ENCODE results near the gene QPRT.
"Not testable (repeated sequence)": the region's sequence is repeated elsewhere in the genome, so short reads cannot be mapped to it uniquely, and the experiment has no call there.

The QPRT gene

DNA sequence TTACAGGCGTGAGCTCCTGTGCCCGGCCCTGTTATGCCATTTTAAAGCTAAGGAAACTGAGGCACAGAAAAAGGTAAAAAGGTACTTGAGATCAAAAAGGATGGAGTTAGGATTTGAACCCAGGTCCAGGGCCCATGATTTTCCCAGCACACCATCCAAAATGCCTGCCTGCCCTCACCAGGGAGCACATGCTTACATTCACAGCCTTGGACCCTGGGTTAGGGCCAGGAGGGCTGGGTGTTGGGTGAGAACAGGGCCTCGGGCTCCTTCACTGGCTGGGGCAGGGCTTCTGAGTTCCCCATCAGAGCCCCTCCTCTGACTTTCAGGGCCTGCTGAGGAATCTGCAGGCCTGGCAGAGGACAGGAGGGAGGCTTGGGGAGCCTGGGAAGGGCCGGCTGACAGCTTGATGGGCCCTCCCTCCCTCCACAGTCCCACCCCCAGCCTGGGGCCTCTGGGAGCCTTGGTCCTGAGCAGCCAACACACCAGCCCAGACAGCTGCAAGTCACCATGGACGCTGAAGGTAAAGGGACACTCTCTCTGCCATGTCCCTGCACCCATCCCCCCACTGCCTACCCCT is at the start of gene QPRT:
Gene QPRT, plus strand, starts transcription at position 490 of the 577 bp plus-strand sequence. Its CDS starts 18 bp downstream, at position 508.
- H3K9me3 ChIP-seq (ENCODE audit: insufficient read depth, low read depth, low read length): no peaks in the 10 kb centered on the region
- H3K36me3 ChIP-seq (ENCODE audit: insufficient read depth, low read depth, low read length): peaks cover 23% of the 10 kb centered on the region; the same call in 1 of the 2 replicates
- H3K9ac ChIP-seq (ENCODE audit: low read depth, low read length): peak within 1 kb of the TSS; percentile 95
- H3K27ac ChIP-seq (ENCODE audit: low read length): peak within 1 kb of the TSS; percentile 97
- H3K4me1 ChIP-seq (ENCODE audit: insufficient read depth, low read length): peaks cover 3% of the 10 kb centered on the region; the same call in 1 of the 2 replicates
- H3K4me3 ChIP-seq (ENCODE audit: low read length): peak within 1 kb of the TSS; percentile 84
- H3K27me3 ChIP-seq (ENCODE audit: insufficient read depth, low read length): no peaks in the 10 kb centered on the region

DNA sequence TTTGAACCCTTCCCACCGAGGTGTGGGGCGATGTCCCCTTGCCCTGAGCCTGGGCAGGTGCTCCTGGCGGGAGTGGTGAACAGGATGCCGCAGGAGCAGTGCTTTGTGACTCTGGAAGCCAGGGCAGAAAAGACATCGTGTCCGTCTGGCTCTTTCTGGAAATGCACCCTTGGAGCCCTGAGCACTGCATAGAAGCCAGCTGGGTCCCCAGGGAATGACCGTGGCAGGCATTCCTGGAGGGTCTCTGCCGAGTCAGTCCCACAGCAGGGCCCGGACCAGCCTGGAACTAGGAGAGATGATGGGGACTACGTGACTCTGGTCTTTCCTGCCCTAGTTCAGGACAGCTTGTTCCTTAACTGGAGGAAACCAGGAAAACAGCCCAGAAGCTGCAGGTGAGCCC is 49.7 kb upstream of the QPRT start:
- H3K36me3 ChIP-seq (ENCODE audit: insufficient read depth, low read depth, low read length); H3K9me3 ChIP-seq (ENCODE audit: insufficient read depth, low read depth, low read length); H3K27me3 ChIP-seq (ENCODE audit: insufficient read depth, low read length); H3K9ac ChIP-seq (ENCODE audit: low read depth, low read length); H3K4me1 ChIP-seq (ENCODE audit: insufficient read depth, low read length); H3K27ac ChIP-seq (ENCODE audit: low read length); H3K4me3 ChIP-seq (ENCODE audit: low read length): not testable (repeated sequence)

DNA sequence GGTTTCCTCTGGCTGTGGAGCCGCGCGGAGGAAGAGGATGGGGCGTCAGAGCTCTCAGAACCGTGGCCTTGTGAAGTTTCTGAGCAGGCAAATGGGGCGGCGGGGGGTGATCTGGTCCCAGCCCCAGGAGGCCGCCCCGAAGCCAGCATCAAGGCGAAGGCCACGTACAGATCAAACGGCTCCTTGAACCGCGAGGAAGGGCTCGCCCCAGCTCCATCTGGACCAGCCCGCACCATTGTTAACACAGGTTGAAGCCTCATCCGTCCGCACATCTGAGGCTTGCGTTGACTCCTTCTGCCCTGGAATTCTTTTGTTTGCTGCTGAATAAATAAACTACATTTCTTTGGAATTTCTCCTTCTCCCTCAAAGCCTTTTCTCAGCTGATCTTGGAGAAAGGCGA is 47.3 kb upstream of the QPRT start:
- not testable (repeated sequence) for H3K9me3 ChIP-seq (ENCODE audit: insufficient read depth, low read depth, low read length); H3K36me3 ChIP-seq (ENCODE audit: insufficient read depth, low read depth, low read length); H3K4me3 ChIP-seq (ENCODE audit: low read length); H3K9ac ChIP-seq (ENCODE audit: low read depth, low read length); H3K27ac ChIP-seq (ENCODE audit: low read length); H3K27me3 ChIP-seq (ENCODE audit: insufficient read depth, low read length); H3K4me1 ChIP-seq (ENCODE audit: insufficient read depth, low read length)

DNA sequence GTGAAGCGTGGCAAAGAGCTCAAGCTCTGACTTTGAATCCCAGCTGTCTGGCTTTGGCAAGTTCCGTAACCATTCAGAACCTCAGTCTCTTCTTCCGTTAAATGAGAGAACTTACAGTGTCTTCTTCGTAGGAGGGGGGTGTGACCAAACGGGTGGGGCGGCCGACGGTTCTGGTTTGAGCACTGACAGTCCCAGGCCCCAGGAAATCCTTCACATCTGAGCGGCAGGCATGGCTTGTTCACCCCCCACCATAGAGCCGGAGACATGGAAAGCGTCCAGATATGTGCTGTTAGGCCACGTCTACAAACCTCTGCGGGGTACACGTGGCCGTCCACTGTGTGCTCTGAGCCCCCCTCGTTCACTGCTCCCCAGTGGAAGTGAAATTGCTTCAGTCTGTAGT is 43.1 kb upstream of the QPRT start:
- not testable (repeated sequence) for H3K27ac ChIP-seq (ENCODE audit: low read length); H3K9me3 ChIP-seq (ENCODE audit: insufficient read depth, low read depth, low read length); H3K36me3 ChIP-seq (ENCODE audit: insufficient read depth, low read depth, low read length); H3K4me1 ChIP-seq (ENCODE audit: insufficient read depth, low read length); H3K4me3 ChIP-seq (ENCODE audit: low read length); H3K9ac ChIP-seq (ENCODE audit: low read depth, low read length); H3K27me3 ChIP-seq (ENCODE audit: insufficient read depth, low read length)

DNA sequence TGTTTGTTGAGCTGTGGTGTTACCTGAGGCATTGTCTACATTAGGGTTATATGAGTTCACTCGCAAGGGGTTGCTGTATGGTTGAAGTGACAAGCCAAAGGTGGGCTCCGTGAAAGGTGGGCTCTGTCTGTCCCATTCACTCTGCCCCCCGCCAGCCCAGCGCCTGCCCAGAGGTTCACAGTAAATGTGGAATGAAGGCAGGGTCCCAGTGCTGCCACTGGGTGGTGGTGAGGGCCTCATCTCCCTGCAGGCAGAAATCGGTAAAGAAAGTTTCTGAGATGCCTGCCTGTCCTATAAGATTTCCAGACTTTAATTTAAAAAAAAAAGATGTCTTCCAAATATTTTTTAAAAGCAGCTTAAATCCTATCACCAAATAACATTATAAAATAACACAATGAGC is 42.6 kb upstream of the QPRT start:
- H3K9me3 ChIP-seq (ENCODE audit: insufficient read depth, low read depth, low read length): not testable (repeated sequence)

DNA sequence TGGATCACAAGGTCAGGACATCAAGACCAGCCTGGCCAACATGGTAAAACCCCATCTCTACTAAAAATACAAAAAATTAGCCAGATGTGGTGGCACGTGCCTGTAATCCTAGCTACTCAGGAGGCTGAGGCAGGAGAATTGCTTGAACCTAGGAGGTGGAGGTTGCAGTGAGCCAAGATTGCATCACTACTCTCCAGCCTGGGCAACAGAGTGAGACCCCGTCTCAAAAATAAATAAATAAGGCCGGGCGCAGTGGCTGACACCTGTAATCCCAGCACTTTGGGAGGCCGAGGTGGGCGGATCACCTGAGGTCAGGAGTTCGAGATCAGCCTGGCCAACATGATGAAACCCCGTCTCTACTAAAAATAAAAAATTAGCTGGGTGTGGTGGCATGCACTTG is 40.2 kb upstream of the QPRT start:
- H3K36me3 ChIP-seq (ENCODE audit: insufficient read depth, low read depth, low read length); H3K9ac ChIP-seq (ENCODE audit: low read depth, low read length); H3K9me3 ChIP-seq (ENCODE audit: insufficient read depth, low read depth, low read length); H3K27me3 ChIP-seq (ENCODE audit: insufficient read depth, low read length); H3K27ac ChIP-seq (ENCODE audit: low read length); H3K4me3 ChIP-seq (ENCODE audit: low read length); H3K4me1 ChIP-seq (ENCODE audit: insufficient read depth, low read length): not testable (repeated sequence)

More for the DNA sequence above, 42.6 kb upstream of the QPRT start:
- not testable (repeated sequence) for H3K9ac ChIP-seq (ENCODE audit: low read depth, low read length); H3K27ac ChIP-seq (ENCODE audit: low read length); H3K4me3 ChIP-seq (ENCODE audit: low read length); H3K27me3 ChIP-seq (ENCODE audit: insufficient read depth, low read length); H3K36me3 ChIP-seq (ENCODE audit: insufficient read depth, low read depth, low read length); H3K4me1 ChIP-seq (ENCODE audit: insufficient read depth, low read length)

DNA sequence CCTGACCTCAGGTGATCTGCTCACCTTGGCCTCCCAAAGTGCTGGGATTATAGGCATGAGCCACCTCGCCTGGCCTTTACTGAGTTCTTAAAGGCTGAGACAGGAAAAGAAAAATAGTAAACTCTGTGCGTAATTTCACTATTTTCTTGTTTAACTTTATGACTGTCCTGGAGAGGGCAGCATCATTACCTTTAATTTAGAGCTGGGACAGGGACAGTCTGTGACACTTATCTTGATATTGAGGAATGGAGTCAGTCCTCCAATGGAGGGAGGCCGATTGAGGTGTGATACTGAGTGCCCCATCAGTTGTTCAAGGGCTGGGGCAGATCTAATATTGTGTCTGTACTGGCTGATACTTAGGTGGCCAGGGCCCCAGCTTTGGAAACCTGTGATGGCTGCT is 37.4 kb upstream of the QPRT start:
- H3K9ac ChIP-seq (ENCODE audit: low read depth, low read length): no peak overlapping the region
- no peaks in the 10 kb centered on the region for H3K36me3 ChIP-seq (ENCODE audit: insufficient read depth, low read depth, low read length)
- H3K27ac ChIP-seq (ENCODE audit: low read length): no peak overlapping the region
- H3K4me3 ChIP-seq (ENCODE audit: low read length): no peak overlapping the region
- no peaks in the 10 kb centered on the region for H3K9me3 ChIP-seq (ENCODE audit: insufficient read depth, low read depth, low read length)
- no peaks in the 10 kb centered on the region for H3K4me1 ChIP-seq (ENCODE audit: insufficient read depth, low read length)
- no peaks in the 10 kb centered on the region for H3K27me3 ChIP-seq (ENCODE audit: insufficient read depth, low read length)

DNA sequence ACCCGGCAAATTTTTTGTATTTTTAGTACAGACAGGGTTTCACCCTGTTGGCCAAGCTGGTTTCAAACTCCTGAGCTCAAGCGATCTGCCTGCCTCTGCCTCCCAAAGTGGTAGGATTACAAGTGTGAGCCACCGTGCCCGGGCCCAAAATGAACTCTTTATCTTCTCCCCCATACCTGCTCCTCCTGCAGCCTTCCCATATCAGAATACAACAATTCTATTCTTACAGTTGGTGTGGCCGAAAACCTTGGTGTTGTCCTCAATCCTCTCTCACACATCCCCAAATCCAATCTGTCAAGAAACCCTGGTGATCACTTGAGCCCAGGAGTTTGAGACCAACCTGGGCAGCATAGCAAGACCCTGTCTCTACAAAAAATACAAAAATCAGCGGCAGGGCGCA is 35.4 kb upstream of the QPRT start:
- Histone ChIP-seq H3K36me3 (ENCODE audit: insufficient read depth, low read depth, low read length) (no peaks in the 10 kb centered on the region), H3K4me3 (ENCODE audit: low read length) (no peak overlapping the region), H3K27ac (ENCODE audit: low read length) (no peak overlapping the region), H3K9me3 (ENCODE audit: insufficient read depth, low read depth, low read length) (no peaks in the 10 kb centered on the region), H3K9ac (ENCODE audit: low read depth, low read length) (no peak overlapping the region), H3K4me1 (ENCODE audit: insufficient read depth, low read length) (no peaks in the 10 kb centered on the region), H3K27me3 (ENCODE audit: insufficient read depth, low read length) (no peaks in the 10 kb centered on the region)

DNA sequence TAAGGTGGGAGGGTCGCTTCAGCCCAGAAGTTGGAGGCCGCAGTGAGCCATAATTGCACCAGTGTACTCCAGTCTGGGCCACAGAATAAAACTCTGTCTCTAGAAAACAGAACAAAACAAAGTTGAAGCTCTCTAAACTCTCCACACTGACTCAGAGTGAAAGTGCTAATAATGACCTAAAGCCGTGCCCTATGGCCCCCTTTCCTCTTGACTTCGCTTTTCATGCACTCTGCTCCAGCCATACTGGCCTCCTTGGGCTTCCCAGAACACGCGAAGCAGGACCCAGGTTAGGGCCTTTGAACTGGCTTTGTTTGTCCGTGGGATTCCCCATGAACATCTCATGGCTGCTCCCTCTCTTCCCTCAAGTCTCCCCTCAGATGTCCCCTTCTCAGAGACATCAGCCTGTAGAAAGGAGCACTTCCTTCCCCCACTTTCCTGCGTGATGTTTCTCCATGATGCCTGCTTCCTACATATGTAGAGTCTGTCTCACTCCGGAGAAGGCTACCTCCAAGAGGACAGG is 34.6 kb upstream of the QPRT start:
- Histone ChIP-seq H3K36me3 (ENCODE audit: insufficient read depth, low read depth, low read length) (no peaks in the 10 kb centered on the region), H3K4me3 (ENCODE audit: low read length) (no peak overlapping the region), H3K27ac (ENCODE audit: low read length) (no peak overlapping the region), H3K9ac (ENCODE audit: low read depth, low read length) (no peak overlapping the region), H3K27me3 (ENCODE audit: insufficient read depth, low read length) (no peaks in the 10 kb centered on the region), H3K4me1 (ENCODE audit: insufficient read depth, low read length) (no peaks in the 10 kb centered on the region; the same call in 1 of the 2 replicates), H3K9me3 (ENCODE audit: insufficient read depth, low read depth, low read length) (no peaks in the 10 kb centered on the region)

DNA sequence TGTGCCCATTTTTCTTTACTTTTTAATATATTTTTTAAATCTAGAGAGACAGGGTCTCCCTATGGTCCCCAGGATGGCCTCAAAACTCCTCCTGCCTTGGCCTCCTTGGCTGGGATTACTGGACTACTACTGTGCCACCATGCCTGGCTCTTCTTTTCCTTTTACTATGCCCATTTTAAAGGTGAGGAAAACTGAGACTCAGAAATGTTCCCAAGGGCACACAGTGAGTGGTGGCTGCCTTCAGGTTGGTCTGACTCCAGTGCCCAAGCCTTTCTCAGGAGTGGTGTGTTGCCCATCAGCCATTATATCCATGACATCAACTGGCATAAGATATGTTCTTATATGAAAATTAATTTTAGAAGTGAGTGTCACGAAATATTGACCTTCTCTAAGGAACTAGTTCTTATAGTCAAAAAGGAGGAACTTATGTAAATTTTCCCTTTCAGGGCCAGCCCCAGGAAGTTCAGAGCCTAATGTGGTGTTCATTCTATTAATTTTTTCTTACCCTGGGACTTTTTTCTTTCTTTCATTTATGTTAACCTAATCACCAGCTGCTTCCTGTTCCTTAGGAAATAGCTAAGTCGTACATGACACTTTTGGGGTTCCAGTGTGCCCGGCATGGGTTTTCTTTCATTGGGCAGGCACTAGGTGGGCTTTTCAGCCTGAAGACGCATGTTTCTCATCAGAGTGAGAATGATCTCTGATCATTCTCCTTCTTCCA is 33.8 kb upstream of the QPRT start:
- Histone ChIP-seq H3K4me1 (ENCODE audit: insufficient read depth, low read length) (no peaks in the 10 kb centered on the region; the same call in 1 of the 2 replicates), H3K36me3 (ENCODE audit: insufficient read depth, low read depth, low read length) (no peaks in the 10 kb centered on the region), H3K4me3 (ENCODE audit: low read length) (no peak overlapping the region), H3K9me3 (ENCODE audit: insufficient read depth, low read depth, low read length) (no peaks in the 10 kb centered on the region), H3K27ac (ENCODE audit: low read length) (no peak overlapping the region), H3K27me3 (ENCODE audit: insufficient read depth, low read length) (no peaks in the 10 kb centered on the region), H3K9ac (ENCODE audit: low read depth, low read length) (no peak overlapping the region)

DNA sequence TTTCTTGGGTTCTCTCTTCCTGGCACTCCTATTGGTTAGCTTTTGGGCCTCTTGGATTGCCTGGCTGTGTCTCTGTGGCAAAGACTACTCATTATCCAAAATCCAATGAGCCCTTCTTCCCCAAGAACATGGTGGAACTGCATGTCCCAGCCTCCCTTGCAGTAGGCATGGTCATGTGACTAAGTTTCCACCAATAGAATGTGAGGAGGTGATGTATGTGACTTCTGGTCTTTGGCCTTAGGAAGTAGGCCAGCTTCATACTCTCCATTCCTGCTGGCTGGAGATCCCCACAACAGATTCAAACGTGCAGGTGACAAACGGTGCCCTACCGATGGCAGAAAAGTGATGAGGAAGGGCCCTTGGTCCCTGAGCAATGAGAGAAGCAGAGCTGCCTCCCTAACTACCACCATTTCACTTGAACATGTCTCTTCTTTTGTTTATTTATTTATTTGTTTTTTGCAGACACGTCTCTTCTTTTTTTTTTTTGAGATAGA is 33.2 kb upstream of the QPRT start:
- Histone ChIP-seq H3K4me3 (ENCODE audit: low read length) (no peak overlapping the region), H3K36me3 (ENCODE audit: insufficient read depth, low read depth, low read length) (no peaks in the 10 kb centered on the region), H3K27me3 (ENCODE audit: insufficient read depth, low read length) (no peaks in the 10 kb centered on the region), H3K4me1 (ENCODE audit: insufficient read depth, low read length) (no peaks in the 10 kb centered on the region; the same call in 1 of the 2 replicates), H3K9me3 (ENCODE audit: insufficient read depth, low read depth, low read length) (no peaks in the 10 kb centered on the region), H3K27ac (ENCODE audit: low read length) (no peak overlapping the region), H3K9ac (ENCODE audit: low read depth, low read length) (no peak overlapping the region)

DNA sequence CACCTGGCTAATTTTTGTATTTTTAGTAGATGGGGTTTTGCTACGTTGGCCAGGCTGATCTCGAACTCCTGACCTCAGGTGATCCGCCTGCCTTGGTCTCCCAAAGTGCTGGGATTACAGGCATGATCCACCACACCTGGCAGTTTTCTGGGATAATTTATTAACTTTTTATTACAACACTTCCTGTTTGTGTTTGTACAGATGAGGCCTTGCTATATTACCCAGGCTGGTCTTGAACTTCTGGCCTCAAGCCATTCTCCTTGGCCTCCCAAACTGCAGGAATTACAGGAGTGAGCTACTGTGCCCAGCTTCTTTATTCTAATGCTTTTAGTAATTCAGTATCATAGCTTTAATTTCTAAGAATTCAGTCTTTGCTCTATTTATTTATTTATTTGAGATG is 32.0 kb upstream of the QPRT start:
- Histone ChIP-seq H3K4me3 (ENCODE audit: low read length) (no peak overlapping the region), H3K4me1 (ENCODE audit: insufficient read depth, low read length) (no peaks in the 10 kb centered on the region; the same call in 1 of the 2 replicates)

More for the DNA sequence above, 32.0 kb upstream of the QPRT start:
- H3K9me3 ChIP-seq (ENCODE audit: insufficient read depth, low read depth, low read length): no peaks in the 10 kb centered on the region
- no peak overlapping the region for H3K9ac ChIP-seq (ENCODE audit: low read depth, low read length)
- H3K27ac ChIP-seq (ENCODE audit: low read length): no peak overlapping the region
- H3K36me3 ChIP-seq (ENCODE audit: insufficient read depth, low read depth, low read length): no peaks in the 10 kb centered on the region
- no peaks in the 10 kb centered on the region for H3K27me3 ChIP-seq (ENCODE audit: insufficient read depth, low read length)

Measured in iPS-20b (cell line).